Fibroblast of the aortic adventitia (primary cell): ENCODE measurements around the gene P2RX7. TPM values are rescaled to one million over a fixed set of nuclear protein-coding genes. Genes with fewer than 3 reads are reported as not detected.

Experiments used
- DNase-seq: peaks from one replicate; pipeline ENCODE4 v3.0.0-alpha.2; 2010; ENCODE audit warnings: low read depth
- H3K4me3 ChIP-seq: 2 replicates; pipeline ENCODE4 v1.5.1; 2011; ENCODE audit warnings: low read depth, mild to moderate bottlenecking, control low read depth, low read length, moderate library complexity
- total RNA-seq: library from RNA; depleted of rRNA; stranded (reverse); fragments of >200 nt; gene quantifications from 2 replicates; pipeline ENCODE4 v1.2.3, GENCODE V29; 2012; ENCODE audit warnings: low replicate concordance
- TF ChIP-seq, protein P1 (sequence below): IDR thresholded peaks from 2 replicates; pipeline ENCODE4 v1.5.1; 2011; ENCODE audit warnings: mild to moderate bottlenecking, low read length, control low read depth, inconsistent platforms; ENCODE audit not compliant: insufficient read depth

The P2RX7 gene
- total RNA-seq, 1 donor: 0.18 TPM

DNA sequence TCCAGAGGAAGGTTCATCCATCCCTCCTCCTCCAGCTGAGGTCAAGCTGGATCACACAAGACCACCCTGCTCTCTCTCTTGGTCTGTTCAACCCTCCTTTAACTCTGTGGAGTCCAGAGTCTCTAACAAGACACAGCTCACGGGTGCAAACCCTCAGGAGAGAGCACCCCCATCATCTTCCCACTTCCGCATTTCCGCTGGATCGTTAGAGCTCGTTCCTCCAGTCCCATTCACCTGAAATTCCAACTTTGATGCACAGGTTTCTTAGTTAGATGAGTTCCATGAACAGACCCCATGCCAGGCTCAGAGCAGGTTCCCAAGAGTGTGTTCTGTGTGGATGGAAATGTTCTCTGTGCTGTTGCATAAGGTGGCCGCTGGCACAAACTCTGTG, 44.5 kb upstream of the P2RX7 start:
- TF ChIP-seq, protein P1, sequence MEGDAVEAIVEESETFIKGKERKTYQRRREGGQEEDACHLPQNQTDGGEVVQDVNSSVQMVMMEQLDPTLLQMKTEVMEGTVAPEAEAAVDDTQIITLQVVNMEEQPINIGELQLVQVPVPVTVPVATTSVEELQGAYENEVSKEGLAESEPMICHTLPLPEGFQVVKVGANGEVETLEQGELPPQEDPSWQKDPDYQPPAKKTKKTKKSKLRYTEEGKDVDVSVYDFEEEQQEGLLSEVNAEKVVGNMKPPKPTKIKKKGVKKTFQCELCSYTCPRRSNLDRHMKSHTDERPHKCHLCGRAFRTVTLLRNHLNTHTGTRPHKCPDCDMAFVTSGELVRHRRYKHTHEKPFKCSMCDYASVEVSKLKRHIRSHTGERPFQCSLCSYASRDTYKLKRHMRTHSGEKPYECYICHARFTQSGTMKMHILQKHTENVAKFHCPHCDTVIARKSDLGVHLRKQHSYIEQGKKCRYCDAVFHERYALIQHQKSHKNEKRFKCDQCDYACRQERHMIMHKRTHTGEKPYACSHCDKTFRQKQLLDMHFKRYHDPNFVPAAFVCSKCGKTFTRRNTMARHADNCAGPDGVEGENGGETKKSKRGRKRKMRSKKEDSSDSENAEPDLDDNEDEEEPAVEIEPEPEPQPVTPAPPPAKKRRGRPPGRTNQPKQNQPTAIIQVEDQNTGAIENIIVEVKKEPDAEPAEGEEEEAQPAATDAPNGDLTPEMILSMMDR: no peak
- H3K4me3 ChIP-seq: no peak overlapping the region
- no peak for DNase-seq

DNA sequence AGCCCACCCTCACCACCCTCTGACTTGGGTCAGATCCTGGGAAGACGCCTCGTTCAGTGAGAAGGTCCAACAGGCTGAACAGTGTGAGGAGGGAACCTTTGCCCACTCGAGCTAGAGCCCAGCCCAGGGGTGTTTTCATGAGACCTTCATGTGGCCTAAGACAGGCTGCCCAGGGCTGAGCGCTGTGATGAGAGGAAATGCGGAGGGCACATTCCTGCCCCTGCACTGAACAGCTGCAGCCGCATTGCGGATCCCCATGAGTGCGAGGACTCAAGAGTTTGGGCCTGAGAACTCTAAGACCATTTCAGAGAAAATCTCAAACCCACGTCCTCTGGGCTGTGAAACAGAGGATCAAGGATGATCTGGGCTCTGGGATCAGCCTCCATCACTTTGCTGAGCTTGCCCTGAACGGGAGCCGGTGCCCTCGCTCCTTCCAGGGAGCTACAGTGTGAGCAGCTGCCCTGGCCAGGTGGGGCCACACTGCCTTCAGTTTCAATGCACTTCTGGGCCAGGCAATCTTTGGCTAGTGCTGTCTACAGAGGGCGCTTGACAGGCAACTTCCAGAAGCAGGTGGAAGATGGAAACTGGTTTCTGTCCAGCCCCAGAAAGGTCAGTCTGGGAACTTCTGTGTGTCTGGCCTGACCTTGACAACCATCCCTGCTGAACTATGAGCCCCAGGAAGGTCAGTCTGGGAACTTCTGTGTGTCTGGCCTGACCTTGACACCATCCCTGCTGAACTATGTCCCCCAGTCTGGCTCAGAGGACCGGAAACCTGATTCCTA, 43.5 kb upstream of the P2RX7 start:
- TF ChIP-seq, protein P1: no peak
- DNase-seq: no peak
- H3K4me3 ChIP-seq: no peak overlapping the region

DNA sequence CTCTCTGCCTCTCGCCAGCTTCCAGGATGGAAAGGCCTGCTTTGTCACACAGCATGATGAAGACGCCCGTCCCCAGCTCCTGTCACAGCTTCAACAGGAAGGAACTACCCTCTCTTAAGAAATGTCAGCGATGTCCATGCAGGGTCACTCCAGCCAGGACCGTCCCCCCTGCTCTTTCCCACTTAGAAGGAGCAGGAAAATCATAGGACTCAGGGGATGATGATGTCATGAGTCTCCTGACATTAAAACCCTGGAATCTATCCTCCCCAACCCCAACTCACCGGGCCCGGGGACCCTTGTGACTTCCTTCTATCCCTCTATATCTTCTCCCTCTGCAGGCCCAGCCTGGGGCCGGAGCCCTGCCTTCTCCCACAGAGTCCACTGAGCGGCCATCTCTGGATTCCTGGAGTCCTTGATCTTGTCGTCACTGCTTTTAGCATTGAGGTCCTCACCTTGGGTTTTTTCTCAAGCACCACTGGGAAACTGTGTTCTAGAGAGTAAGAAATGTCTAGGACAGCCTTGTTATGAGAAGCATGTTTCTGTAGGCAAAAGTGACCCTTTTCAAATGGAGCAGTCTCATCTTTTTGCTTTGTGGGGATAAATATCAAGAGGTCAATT, 42.8 kb upstream of the P2RX7 start:
- DNase-seq: no peak
- TF ChIP-seq, protein P1: no peak
- H3K4me3 ChIP-seq: no peak overlapping the region

- no peak for DNase-seq
- TF ChIP-seq, protein P1: no peak
- H3K4me3 ChIP-seq: no peak overlapping the region
These were observed 41.8 kb upstream of the P2RX7 start for GRCh38 chr12:121090586-121091514.

- DNase-seq: no peak
- no peak overlapping the region for H3K4me3 ChIP-seq
- TF ChIP-seq, protein P1: no peak
These were observed 40.6 kb upstream of the P2RX7 start for GRCh38 chr12:121092034-121092433.

DNA sequence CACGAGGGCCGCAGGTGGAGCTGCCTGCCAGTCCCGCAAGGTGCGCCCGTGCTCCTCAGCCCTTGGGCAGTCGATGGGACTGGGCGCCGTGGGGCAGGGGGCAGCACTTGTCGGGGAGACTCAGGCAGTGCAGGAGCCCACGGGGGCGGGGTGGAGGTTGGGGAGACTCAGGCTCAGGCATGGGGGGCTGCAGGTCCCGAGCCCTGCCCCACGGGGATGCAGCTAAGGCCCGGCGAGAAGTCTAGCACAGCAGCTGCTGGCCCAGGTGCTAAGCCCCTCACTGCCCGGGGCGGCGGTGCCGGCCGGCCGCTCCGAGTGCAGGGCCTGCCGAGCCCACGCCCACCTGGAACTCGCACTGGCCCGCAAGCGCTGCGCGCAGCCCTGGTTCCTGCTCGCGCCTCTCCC, 39.2 kb upstream of the P2RX7 start:
- TF ChIP-seq, protein P1: no peak
- no peak for DNase-seq
- H3K4me3 ChIP-seq: no peak overlapping the region
